GM12878 (cell line): ENCODE results near the gene CLEC4G. TPM values are rescaled to one million over a fixed set of nuclear protein-coding genes. Genes with fewer than 3 reads are reported as not detected.

Experiments used
- ATAC-seq: fragments of 200-7000 bp; cut with Tn5 transposase; 3 replicates; pipeline ENCODE4 v1.9.1; 2020; ENCODE audit warnings: mild to moderate bottlenecking, moderate library complexity
- BruUV-seq: library from RNA; stranded (reverse); fragments of 400-500 nt; replicated peaks from 2 replicates; lab custom pipeline; 2021; lab: Mats Ljungman, UMichigan
- CTCF ChIA-PET: fragments of 300-600 bp; sonication (Branson Sonifier 250); formaldehyde crosslinking; extraction: SDS; loops from one replicate; lab custom pipeline; 2021; ENCODE audit warnings: inconsistent platforms; lab: Yijun Ruan, JAX
- POLR2A ChIA-PET: fragments of 350-600 bp; formaldehyde crosslinking; extraction: SDS; loops from one replicate; lab custom pipeline; 2021; ENCODE audit warnings: inconsistent platforms; lab: Charles Lee
- RAD21 ChIA-PET: fragments of 300-600 bp; sonication (Branson Sonifier 250); formaldehyde crosslinking; loops from one replicate; lab custom pipeline; 2023; ENCODE audit warnings: antibody characterized with exemption; ENCODE audit not compliant: unreplicated experiment; lab: Charles Lee
- SMC1A ChIA-PET: fragments of 300-600 bp; sonication (Branson Sonifier 250); formaldehyde crosslinking; loops from one replicate; lab custom pipeline; 2023; ENCODE audit not compliant: unreplicated experiment, uncharacterized antibody; lab: Charles Lee
- DNase-seq: peaks from one replicate; pipeline ENCODE4 v3.0.0-alpha.2; 2011; ENCODE audit warnings: low read depth, low spot score
- FAIRE-seq: peaks from 3 replicates; lab custom pipeline; 2011; peaks lifted over from hg19 to GRCh38; lab: Jason Lieb, UNC
- H2AFZ ChIP-seq: 2 replicates; pipeline ENCODE4 v1.6.0; 2011; ENCODE audit warnings: low read depth, low read length, control low read depth; ENCODE audit not compliant: control insufficient read depth
- H3K27ac ChIP-seq: 2 replicates; pipeline ENCODE4 v1.5.1; 2011; ENCODE audit warnings: control low read depth; ENCODE audit not compliant: control insufficient read depth, insufficient read depth
- H3K27me3 ChIP-seq, 2 experiments: replicated peaks in 1 of 2; 2 replicates each; pipeline versions ENCODE4 v1.6.0 to v1.6.1; 2011; ENCODE audit warnings: low read length in 1 of 2; ENCODE audit not compliant: control insufficient read depth in 2 of 2, insufficient read depth in 2 of 2
- H3K36me3 ChIP-seq, 2 experiments: 2 replicates each; pipeline ENCODE4 v1.5.1; 2011; ENCODE audit warnings: low read length in 1 of 2; ENCODE audit not compliant: control insufficient read depth in 2 of 2, insufficient read depth in 2 of 2
- H3K4me1 ChIP-seq: 2 replicates; pipeline ENCODE4 v1.6.1; 2011; ENCODE audit warnings: mild to moderate bottlenecking, low read length, moderate library complexity, mixed read lengths; ENCODE audit not compliant: control insufficient read depth, insufficient read depth
- H3K4me2 ChIP-seq: 2 replicates; pipeline ENCODE4 v1.6.0; 2011; ENCODE audit warnings: control low read depth; ENCODE audit not compliant: control insufficient read depth, insufficient read depth
- H3K4me3 ChIP-seq: fragments of 200-600 bp; sonication (generic); 2 replicates; pipeline ENCODE4 v1.5.1; 2016
- H3K79me2 ChIP-seq: 2 replicates; pipeline ENCODE4 v1.6.0; 2011; ENCODE audit warnings: low read length; ENCODE audit not compliant: control insufficient read depth, insufficient read depth
- H3K9ac ChIP-seq: 2 replicates; pipeline ENCODE4 v1.8.0; 2011; ENCODE audit warnings: low read length, control low read depth, mixed read lengths; ENCODE audit not compliant: control insufficient read depth, insufficient read depth
- H3K9me3 ChIP-seq: replicated peaks from 3 replicates; pipeline ENCODE4 v1.5.1; 2011; ENCODE audit warnings: mild to moderate bottlenecking, low read length; ENCODE audit not compliant: control insufficient read depth, insufficient read depth
- H4K20me1 ChIP-seq: 2 replicates; pipeline ENCODE4 v1.6.0; 2011; ENCODE audit not compliant: control insufficient read depth, insufficient read depth
- ASH2L ChIP-seq: fragments of 300-600, 200-600 bp; sonication (generic); IDR thresholded peaks from 2 replicates; pipeline ENCODE4 v1.6.1; 2017; ENCODE audit warnings: low read depth, mild to moderate bottlenecking, borderline replicate concordance
- BCL11A ChIP-seq: IDR thresholded peaks from 2 replicates; pipeline ENCODE4 v1.6.1; 2011; ENCODE audit warnings: low read depth, low read length
- CBX5 ChIP-seq: sonication (generic); IDR thresholded peaks from 2 replicates; pipeline ENCODE4 v1.6.1; 2016; ENCODE audit warnings: low read depth, moderate library complexity, mild to moderate bottlenecking, inconsistent platforms
- EED ChIP-seq: sonication (generic); IDR thresholded peaks from 2 replicates; pipeline ENCODE4 v1.6.1; 2016; ENCODE audit warnings: antibody characterized with exemption, low read depth
- IRF4 ChIP-seq: IDR thresholded peaks from 2 replicates; pipeline ENCODE4 v1.6.1; 2011; ENCODE audit warnings: low read depth, low read length
- STAT1 ChIP-seq: fragments of 450-650 bp; conservative IDR thresholded peaks from 2 replicates; pipeline ENCODE4 v1.6.1; 2014; ENCODE audit warnings: antibody characterized with exemption, mild to moderate bottlenecking
- WGBS: methylation state at CpG from one replicate; pipeline ENCODE4 v1.1.6; 2016; ENCODE audit warnings: low lambda C conversion rate; ENCODE audit not compliant: insufficient replicate concordance, insufficient coverage; ENCODE audit errors: missing lambda C conversion rate; 5-methylcytosine and 5-hydroxymethylcytosine counted together
- in situ Hi-C: fragments of 300-500 bp; cut with MboI; formaldehyde crosslinking; loops from 9 replicates; pipeline ENCODE4 v1.14.3; 2018; ENCODE audit warnings: mixed read lengths
- intact Hi-C: fragments of 100-400 bp; cut with micrococcal nuclease; formaldehyde crosslinking; loops from one replicate; pipeline ENCODE4 v1.14.2; 2022; ENCODE audit not compliant: unreplicated experiment
- polyA plus RNA-seq, 11 experiments: library from polyadenylated mRNA; depleted of rRNA in 4 of 11; unstranded in 6 of 11; stranded (reverse) in 5 of 11; fragments of >200 nt; fragmentation: Nextera tagmentation in 4 of 11; fragmentation: Illumina TruSeq in 1 of 11; extraction: Ambion mirVana in 4 of 11; extraction: Trizol in 1 of 11; gene quantifications; 1 replicate in 1 of 11; 2 replicates in 10 of 11; pipeline versions ENCODE4 v1.2.1 to v1.2.3, GENCODE V29; 2011 to 2016; ENCODE audit warnings: inconsistent platforms in 2 of 11, missing spikeins in 2 of 11, low read depth in 1 of 11
- total RNA-seq, 4 experiments: library from RNA; depleted of rRNA in 3 of 4; stranded (reverse); fragments of >200 nt in 3 of 4; fragmentation: Illumina TruSeq in 1 of 4; extraction: Trizol in 1 of 4; gene quantifications; 2 replicates each; pipeline versions ENCODE4 v1.2.1 to v1.2.3, GENCODE V29; 2013 to 2021
- TF ChIP-seq, protein P1 (sequence below): fragments of 450-650 bp; IDR thresholded peaks from 2 replicates; pipeline ENCODE4 v1.6.1; 2017; ENCODE audit warnings: low read depth, mild to moderate bottlenecking, moderate library complexity
- TF ChIP-seq, protein P2 (sequence below): fragments of 450-650 bp; IDR thresholded peaks from 2 replicates; pipeline ENCODE4 v1.6.1; 2016; ENCODE audit warnings: mild to moderate bottlenecking
- TF ChIP-seq, protein P3 (sequence below): fragments of 450-650 bp; IDR thresholded peaks from 2 replicates; pipeline ENCODE4 v1.6.1; 2017; ENCODE audit warnings: antibody characterized with exemption, mild to moderate bottlenecking, moderate library complexity

CLEC4G gene
- total and polyA plus RNA-seq, 10 of the 15 experiments (the other 5 are each of a cell fraction or from before 2014, with no cell fraction given) = 0.04 TPM; not detected in 9

DNA sequence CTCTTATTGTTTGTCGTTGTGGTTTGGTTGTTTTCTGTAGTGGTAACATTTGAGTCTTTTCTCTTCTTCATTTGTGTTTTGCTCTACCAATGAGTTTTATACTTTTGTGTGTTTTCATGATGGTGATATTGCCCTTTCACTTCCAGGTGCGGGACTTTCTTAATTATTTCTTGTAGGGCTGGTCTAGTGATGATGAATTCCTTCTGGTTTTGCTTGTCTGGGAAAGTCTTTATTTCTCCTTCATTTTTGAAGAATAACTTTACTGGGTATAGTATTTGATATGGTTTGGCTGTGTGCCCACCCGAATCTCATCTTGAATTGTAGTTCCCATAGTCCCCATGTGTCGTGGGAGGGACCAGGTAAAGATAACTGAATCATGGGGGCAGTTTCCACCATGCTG is 24.3 kb upstream of the CLEC4G start:
- ATAC-seq (no peak), DNase-seq (no peak), FAIRE-seq (no peak)
- intact Hi-C loops (no loop called here), in situ Hi-C loops (no loop called here)
- H3K79me2 ChIP-seq = no peaks in the 10 kb centered on the region
- no peaks in the 10 kb centered on the region; a peak in 1 of 4 replicates for H3K27me3 ChIP-seq
- H3K4me1 ChIP-seq = peaks cover 2% of the 10 kb centered on the region; the same call in 1 of the 2 replicates
- no peaks in the 10 kb centered on the region for H4K20me1 ChIP-seq
- H3K27ac ChIP-seq = no peak overlapping the region
- no TSS peak for BruUV-seq
- WGBS = 2% methylated on average over 4 of the region's 4 CpGs
- ChIA-PET POLR2A (no interaction called here), SMC1A (no interaction called here), CTCF (no interaction called here), RAD21 (no interaction called here)
- H3K9me3 ChIP-seq = peaks cover 35% of the 10 kb centered on the region
- H3K4me2 ChIP-seq = no peak overlapping the region
- H3K4me3 ChIP-seq = no peak overlapping the region
- no peak overlapping the region for H3K9ac ChIP-seq
- no peak overlapping the region for H2AFZ ChIP-seq
- no peaks in the 10 kb centered on the region for H3K36me3 ChIP-seq
- TF ChIP-seq CBX5 (peak; percentile 90), ASH2L (no peak)

DNA sequence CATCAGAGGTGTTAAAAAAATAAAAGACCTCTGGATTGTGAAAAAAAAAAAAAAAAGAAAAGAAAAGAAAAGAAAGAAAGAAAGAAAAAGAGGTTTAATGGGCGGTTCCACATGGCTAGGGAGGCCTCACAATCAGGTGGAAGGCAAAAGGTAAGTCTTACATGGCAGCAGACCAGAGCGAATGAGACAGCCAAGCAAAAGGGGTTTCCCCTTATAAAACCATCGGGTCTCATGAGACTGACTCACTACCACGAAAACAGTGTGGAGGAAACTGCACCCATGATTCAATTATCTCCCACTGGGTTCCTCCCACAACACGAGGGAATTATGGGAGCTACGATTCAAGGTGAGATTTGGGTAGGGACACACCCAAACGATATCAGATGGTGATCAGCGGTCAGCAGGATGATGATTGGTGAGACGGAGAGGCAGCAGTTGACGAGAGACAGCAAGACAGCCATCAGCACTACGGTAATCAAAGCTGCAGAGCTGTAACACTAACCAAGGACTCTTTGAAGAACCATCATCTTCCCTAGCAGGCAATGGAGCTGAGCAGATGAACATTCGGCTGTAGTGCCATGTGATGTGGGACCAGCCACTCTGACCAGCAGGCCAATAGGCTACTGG is 19.4 kb upstream of the CLEC4G start:
- Histone ChIP-seq H3K36me3 (no peaks in the 10 kb centered on the region), H3K4me1 (peaks cover 3% of the 10 kb centered on the region; the same call in 1 of the 2 replicates), H3K27ac (no peak overlapping the region), H2AFZ (peak overlapping the region; percentile 31), H3K9me3 (peaks cover 13% of the 10 kb centered on the region; the same call in 2 of the 3 replicates), H3K4me3 (no peak overlapping the region), H3K4me2 (0 out of 2 replicates have a peak overlapping the region, but pooled peaks have one; percentile 17), H3K9ac (no peak overlapping the region), H3K79me2 (no peaks in the 10 kb centered on the region), H3K27me3 (no peaks in the 10 kb centered on the region), H4K20me1 (no peaks in the 10 kb centered on the region)
- in situ Hi-C loops = no loop called here
- no TSS peak for BruUV-seq
- RAD21 ChIA-PET = interaction anchor here (0.6 to 0.8 kb wide), 3 partner anchors 33 to 73 kb away, joined by 3 to 4 read pairs (median 3); no protein-coding TSS in a partner anchor
- ATAC-seq (peak; percentile 83), FAIRE-seq (no peak), DNase-seq (peak; percentile 56)
- POLR2A ChIA-PET = interaction anchor here (0.6 to 0.9 kb wide), 2 partner anchors 46 to 48 kb away, joined by 3 read pairs; no protein-coding TSS in a partner anchor
- intact Hi-C loops = loop anchor here (5.0 kb wide), 1 partner anchor 59 kb away; no protein-coding TSS in a partner anchor
- 7% methylated on average over 12 of the region's 12 CpGs for WGBS
- CTCF ChIA-PET = no interaction called here
- SMC1A ChIA-PET = interaction anchor here (0.6 to 1.1 kb wide), 4 partner anchors 12 to 60 kb away, joined by 3 to 4 read pairs (median 4); no protein-coding TSS in a partner anchor
- TF ChIP-seq STAT1 (no peak), BCL11A (peak; percentile 41; the same call in 1 of the 2 replicates), IRF4 (0 out of 2 replicates have a peak, but pooled peaks have one; percentile 32), EED (0 out of 2 replicates have a peak, but pooled peaks have one; percentile 14)
- TF ChIP-seq, protein P1, sequence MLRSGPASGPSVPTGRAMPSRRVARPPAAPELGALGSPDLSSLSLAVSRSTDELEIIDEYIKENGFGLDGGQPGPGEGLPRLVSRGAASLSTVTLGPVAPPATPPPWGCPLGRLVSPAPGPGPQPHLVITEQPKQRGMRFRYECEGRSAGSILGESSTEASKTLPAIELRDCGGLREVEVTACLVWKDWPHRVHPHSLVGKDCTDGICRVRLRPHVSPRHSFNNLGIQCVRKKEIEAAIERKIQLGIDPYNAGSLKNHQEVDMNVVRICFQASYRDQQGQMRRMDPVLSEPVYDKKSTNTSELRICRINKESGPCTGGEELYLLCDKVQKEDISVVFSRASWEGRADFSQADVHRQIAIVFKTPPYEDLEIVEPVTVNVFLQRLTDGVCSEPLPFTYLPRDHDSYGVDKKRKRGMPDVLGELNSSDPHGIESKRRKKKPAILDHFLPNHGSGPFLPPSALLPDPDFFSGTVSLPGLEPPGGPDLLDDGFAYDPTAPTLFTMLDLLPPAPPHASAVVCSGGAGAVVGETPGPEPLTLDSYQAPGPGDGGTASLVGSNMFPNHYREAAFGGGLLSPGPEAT = peak; percentile 18; the same call in 1 of the 2 replicates
- TF ChIP-seq, protein P2, sequence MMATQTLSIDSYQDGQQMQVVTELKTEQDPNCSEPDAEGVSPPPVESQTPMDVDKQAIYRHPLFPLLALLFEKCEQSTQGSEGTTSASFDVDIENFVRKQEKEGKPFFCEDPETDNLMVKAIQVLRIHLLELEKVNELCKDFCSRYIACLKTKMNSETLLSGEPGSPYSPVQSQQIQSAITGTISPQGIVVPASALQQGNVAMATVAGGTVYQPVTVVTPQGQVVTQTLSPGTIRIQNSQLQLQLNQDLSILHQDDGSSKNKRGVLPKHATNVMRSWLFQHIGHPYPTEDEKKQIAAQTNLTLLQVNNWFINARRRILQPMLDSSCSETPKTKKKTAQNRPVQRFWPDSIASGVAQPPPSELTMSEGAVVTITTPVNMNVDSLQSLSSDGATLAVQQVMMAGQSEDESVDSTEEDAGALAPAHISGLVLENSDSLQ = 0 out of 2 replicates have a peak, but pooled peaks have one; percentile 30
- TF ChIP-seq, protein P3, sequence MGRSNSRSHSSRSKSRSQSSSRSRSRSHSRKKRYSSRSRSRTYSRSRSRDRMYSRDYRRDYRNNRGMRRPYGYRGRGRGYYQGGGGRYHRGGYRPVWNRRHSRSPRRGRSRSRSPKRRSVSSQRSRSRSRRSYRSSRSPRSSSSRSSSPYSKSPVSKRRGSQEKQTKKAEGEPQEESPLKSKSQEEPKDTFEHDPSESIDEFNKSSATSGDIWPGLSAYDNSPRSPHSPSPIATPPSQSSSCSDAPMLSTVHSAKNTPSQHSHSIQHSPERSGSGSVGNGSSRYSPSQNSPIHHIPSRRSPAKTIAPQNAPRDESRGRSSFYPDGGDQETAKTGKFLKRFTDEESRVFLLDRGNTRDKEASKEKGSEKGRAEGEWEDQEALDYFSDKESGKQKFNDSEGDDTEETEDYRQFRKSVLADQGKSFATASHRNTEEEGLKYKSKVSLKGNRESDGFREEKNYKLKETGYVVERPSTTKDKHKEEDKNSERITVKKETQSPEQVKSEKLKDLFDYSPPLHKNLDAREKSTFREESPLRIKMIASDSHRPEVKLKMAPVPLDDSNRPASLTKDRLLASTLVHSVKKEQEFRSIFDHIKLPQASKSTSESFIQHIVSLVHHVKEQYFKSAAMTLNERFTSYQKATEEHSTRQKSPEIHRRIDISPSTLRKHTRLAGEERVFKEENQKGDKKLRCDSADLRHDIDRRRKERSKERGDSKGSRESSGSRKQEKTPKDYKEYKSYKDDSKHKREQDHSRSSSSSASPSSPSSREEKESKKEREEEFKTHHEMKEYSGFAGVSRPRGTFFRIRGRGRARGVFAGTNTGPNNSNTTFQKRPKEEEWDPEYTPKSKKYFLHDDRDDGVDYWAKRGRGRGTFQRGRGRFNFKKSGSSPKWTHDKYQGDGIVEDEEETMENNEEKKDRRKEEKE = no peak
